Measurements from ENCODE around the gene CHRNA1.

Gene CHRNA1

DNA sequence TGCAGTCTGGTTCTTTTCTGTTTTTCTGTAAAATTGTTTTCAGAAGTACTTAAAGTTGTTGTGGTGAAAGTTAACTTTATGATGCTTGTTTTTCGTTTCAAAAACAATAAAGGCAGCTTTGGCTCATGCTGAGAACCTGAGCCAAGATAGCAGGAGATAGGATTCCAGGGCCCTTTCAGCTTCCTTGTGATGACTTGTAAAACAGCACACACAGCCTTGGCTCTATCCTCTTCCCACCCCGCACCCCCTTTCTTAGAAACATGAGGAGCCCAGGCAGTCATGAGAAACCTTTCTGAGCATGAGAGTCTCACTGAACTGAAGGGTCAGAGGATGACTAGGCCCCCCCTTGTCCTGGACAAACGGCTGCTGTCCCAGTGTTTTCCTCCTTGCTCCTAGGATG lies 12.4 kb upstream of the CHRNA1 start:
- no peaks in the 10 kb centered on the region for H4K20me1 ChIP-seq (ENCODE audit: low read depth, low read length)
- no peaks in the 10 kb centered on the region for H3K9me2 ChIP-seq (replicated peaks; ENCODE audit: insufficient read depth, low read length)
- H3K27ac ChIP-seq (ENCODE audit: low read depth, low read length), result no peak overlapping the region
- H3K9me3 ChIP-seq (ENCODE audit: insufficient read depth, low read length), result no peaks in the 10 kb centered on the region
- H3K4me2 ChIP-seq (ENCODE audit: low read depth, low read length, poor library complexity, severe bottlenecking), result no peak overlapping the region
- H3K4me3 ChIP-seq (ENCODE audit: insufficient read depth, low read length, poor library complexity, severe bottlenecking), result no peak overlapping the region
- H3K27me3 ChIP-seq (ENCODE audit: low read length), result no peaks in the 10 kb centered on the region
- TF ChIP-seq EZH2phosphoT487 (conservative IDR thresholded peaks at IDR 0.05; ENCODE audit: low read length), result no peak
- TF ChIP-seq, protein P1, sequence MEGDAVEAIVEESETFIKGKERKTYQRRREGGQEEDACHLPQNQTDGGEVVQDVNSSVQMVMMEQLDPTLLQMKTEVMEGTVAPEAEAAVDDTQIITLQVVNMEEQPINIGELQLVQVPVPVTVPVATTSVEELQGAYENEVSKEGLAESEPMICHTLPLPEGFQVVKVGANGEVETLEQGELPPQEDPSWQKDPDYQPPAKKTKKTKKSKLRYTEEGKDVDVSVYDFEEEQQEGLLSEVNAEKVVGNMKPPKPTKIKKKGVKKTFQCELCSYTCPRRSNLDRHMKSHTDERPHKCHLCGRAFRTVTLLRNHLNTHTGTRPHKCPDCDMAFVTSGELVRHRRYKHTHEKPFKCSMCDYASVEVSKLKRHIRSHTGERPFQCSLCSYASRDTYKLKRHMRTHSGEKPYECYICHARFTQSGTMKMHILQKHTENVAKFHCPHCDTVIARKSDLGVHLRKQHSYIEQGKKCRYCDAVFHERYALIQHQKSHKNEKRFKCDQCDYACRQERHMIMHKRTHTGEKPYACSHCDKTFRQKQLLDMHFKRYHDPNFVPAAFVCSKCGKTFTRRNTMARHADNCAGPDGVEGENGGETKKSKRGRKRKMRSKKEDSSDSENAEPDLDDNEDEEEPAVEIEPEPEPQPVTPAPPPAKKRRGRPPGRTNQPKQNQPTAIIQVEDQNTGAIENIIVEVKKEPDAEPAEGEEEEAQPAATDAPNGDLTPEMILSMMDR (IDR thresholded peaks at IDR 0.05; ENCODE audit: insufficient read depth, low read length, poor library complexity, severe bottlenecking), result no peak
- H2AFZ ChIP-seq (ENCODE audit: low read depth, low read length, severe bottlenecking), result no peak overlapping the region
- no peaks in the 10 kb centered on the region for H3K36me3 ChIP-seq (ENCODE audit: low read length)
- no peak overlapping the region for H3K9ac ChIP-seq (ENCODE audit: low read length)
- H3F3A ChIP-seq (ENCODE audit: insufficient read depth), result no peaks in the 10 kb centered on the region
- H3K79me2 ChIP-seq (ENCODE audit: insufficient read depth, low read length), result no peaks in the 10 kb centered on the region

GRCh38 chr2:174776223-174776622 lies 12.0 kb upstream of the CHRNA1 start:
- H3K4me3 ChIP-seq (ENCODE audit: insufficient read depth, low read length, poor library complexity, severe bottlenecking), result no peak overlapping the region
- TF ChIP-seq, protein P1 (IDR thresholded peaks at IDR 0.05; ENCODE audit: insufficient read depth, low read length, poor library complexity, severe bottlenecking), result peak; percentile 36
- no peak for TF ChIP-seq EZH2phosphoT487 (conservative IDR thresholded peaks at IDR 0.05; ENCODE audit: low read length)
- H3F3A ChIP-seq (ENCODE audit: insufficient read depth), result no peaks in the 10 kb centered on the region
- H4K20me1 ChIP-seq (ENCODE audit: low read depth, low read length), result no peaks in the 10 kb centered on the region
- H3K9me2 ChIP-seq (replicated peaks; ENCODE audit: insufficient read depth, low read length), result no peaks in the 10 kb centered on the region
- H3K9ac ChIP-seq (ENCODE audit: low read length), result no peak overlapping the region
- H3K79me2 ChIP-seq (ENCODE audit: insufficient read depth, low read length), result no peaks in the 10 kb centered on the region
- no peak overlapping the region for H3K4me2 ChIP-seq (ENCODE audit: low read depth, low read length, poor library complexity, severe bottlenecking)
- H3K27me3 ChIP-seq (ENCODE audit: low read length), result no peaks in the 10 kb centered on the region
- H3K27ac ChIP-seq (ENCODE audit: low read depth, low read length), result no peak overlapping the region
- H2AFZ ChIP-seq (ENCODE audit: low read depth, low read length, severe bottlenecking), result no peak overlapping the region
- no peaks in the 10 kb centered on the region for H3K36me3 ChIP-seq (ENCODE audit: low read length)
- no peaks in the 10 kb centered on the region for H3K9me3 ChIP-seq (ENCODE audit: insufficient read depth, low read length)

DNA sequence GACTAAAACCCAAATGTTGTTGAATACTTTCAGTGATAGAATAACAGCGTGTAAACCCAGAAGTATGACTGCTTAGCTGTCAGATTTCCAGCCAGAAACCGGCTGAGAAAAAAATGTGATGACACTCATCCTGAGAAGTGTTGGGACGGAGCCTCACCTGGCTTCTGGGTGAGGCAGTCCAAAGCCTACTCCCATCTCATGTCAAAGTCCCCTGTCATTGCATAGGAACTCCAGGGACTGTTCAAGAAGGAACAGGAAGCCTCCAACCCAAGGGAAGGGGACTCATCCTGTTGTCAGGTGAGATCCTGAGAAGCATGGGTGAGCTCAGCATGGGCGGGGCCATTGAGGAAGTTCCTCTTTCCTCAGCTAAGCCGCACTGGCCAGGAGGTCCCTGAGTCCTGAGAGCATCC lies 11.3 kb upstream of the CHRNA1 start:
- no peak for TF ChIP-seq EZH2phosphoT487 (conservative IDR thresholded peaks at IDR 0.05; ENCODE audit: low read length)
- TF ChIP-seq, protein P1 (IDR thresholded peaks at IDR 0.05; ENCODE audit: insufficient read depth, low read length, poor library complexity, severe bottlenecking), result no peak
- Histone ChIP-seq H3K4me3 (ENCODE audit: insufficient read depth, low read length, poor library complexity, severe bottlenecking) (no peak overlapping the region), H3K9ac (ENCODE audit: low read length) (no peak overlapping the region), H3K36me3 (ENCODE audit: low read length) (no peaks in the 10 kb centered on the region), H2AFZ (ENCODE audit: low read depth, low read length, severe bottlenecking) (no peak overlapping the region), H3K27ac (ENCODE audit: low read depth, low read length) (no peak overlapping the region), H3K4me2 (ENCODE audit: low read depth, low read length, poor library complexity, severe bottlenecking) (no peak overlapping the region), H3K9me2 (replicated peaks; ENCODE audit: insufficient read depth, low read length) (no peaks in the 10 kb centered on the region), H3F3A (ENCODE audit: insufficient read depth) (no peaks in the 10 kb centered on the region), H3K79me2 (ENCODE audit: insufficient read depth, low read length) (no peaks in the 10 kb centered on the region), H4K20me1 (ENCODE audit: low read depth, low read length) (no peaks in the 10 kb centered on the region), H3K9me3 (ENCODE audit: insufficient read depth, low read length) (no peaks in the 10 kb centered on the region), H3K27me3 (ENCODE audit: low read length) (no peaks in the 10 kb centered on the region)

All from SU-DHL-6 (cell line).